Measurements from ENCODE around the gene KLRC3.
"Not testable (repeated sequence)": the region's sequence is repeated elsewhere in the genome, so short reads cannot be mapped to it uniquely, and the experiment has no call there.

DNA sequence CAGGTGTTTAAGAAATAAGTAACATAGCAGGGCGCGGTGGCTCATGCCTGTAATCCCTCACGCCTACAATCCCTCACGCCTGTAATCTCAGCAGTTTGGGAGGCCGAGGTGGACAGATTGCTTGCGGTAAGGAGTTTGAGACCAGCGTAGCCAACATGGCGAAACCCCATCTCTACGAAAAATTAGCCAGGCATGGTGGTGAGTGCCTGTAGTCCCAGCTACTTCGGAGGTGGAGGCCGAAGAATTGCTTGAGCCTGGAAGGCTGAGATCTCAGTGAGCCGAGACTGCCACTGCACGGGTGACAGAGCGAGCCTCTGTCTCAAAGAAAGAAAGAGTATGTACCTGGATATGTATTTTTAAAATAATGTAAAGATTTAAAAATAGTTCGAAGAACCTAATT, 24.2 kb downstream of the KLRC3 start:
- TF ChIP-seq, protein P1, sequence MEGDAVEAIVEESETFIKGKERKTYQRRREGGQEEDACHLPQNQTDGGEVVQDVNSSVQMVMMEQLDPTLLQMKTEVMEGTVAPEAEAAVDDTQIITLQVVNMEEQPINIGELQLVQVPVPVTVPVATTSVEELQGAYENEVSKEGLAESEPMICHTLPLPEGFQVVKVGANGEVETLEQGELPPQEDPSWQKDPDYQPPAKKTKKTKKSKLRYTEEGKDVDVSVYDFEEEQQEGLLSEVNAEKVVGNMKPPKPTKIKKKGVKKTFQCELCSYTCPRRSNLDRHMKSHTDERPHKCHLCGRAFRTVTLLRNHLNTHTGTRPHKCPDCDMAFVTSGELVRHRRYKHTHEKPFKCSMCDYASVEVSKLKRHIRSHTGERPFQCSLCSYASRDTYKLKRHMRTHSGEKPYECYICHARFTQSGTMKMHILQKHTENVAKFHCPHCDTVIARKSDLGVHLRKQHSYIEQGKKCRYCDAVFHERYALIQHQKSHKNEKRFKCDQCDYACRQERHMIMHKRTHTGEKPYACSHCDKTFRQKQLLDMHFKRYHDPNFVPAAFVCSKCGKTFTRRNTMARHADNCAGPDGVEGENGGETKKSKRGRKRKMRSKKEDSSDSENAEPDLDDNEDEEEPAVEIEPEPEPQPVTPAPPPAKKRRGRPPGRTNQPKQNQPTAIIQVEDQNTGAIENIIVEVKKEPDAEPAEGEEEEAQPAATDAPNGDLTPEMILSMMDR (IDR thresholded peaks at IDR 0.05) = not testable (repeated sequence)
- TF ChIP-seq POLR2A (IDR thresholded peaks at IDR 0.05) = not testable (repeated sequence)
